Central memory CD8-positive, alpha-beta T cell (primary cell): Measurements from ENCODE around the gene PAM16.
A peak's percentile ranks its signal among the peaks of the same experiment; 100 is the strongest.

ENCODE experiments used
- ATAC-seq: fragments of 150-1000 bp; cut with Tn5 transposase; replicated peaks from 2 replicates; pipeline ENCODE4 v1.10.0; 2022; ENCODE audit warnings: mild to moderate bottlenecking, moderate FRiP score, moderate number of reproducible peaks; ENCODE audit not compliant: poor library complexity, severe bottlenecking; ENCODE audit errors: extremely low read depth
- DNase-seq, 2 donors: peaks; one replicate each; pipeline ENCODE4 v3.0.0; 2021; ENCODE audit warnings: low spot score in 2 of 2
- H3K27ac Mint-ChIP-seq: one replicate; pipeline ENCODE4 v1.8.0; 2022; ENCODE audit warnings: low read depth, mild to moderate bottlenecking, moderate library complexity, mixed read lengths
- H3K27me3 Mint-ChIP-seq: one replicate; pipeline ENCODE4 v1.8.0; 2022; ENCODE audit warnings: mixed read lengths
- H3K36me3 Mint-ChIP-seq: one replicate; pipeline ENCODE4 v1.8.0; 2022; ENCODE audit warnings: mild to moderate bottlenecking, moderate library complexity, mixed read lengths; ENCODE audit not compliant: insufficient read depth
- H3K4me1 Mint-ChIP-seq: one replicate; pipeline ENCODE4 v1.8.0; 2022; ENCODE audit warnings: mixed read lengths
- H3K4me3 Mint-ChIP-seq: one replicate; pipeline ENCODE4 v1.8.0; 2022; ENCODE audit warnings: mild to moderate bottlenecking, moderate library complexity, mixed read lengths
- H3K9me3 Mint-ChIP-seq: one replicate; pipeline ENCODE4 v1.8.0; 2022; ENCODE audit warnings: mixed read lengths

PAM16 gene

DNA sequence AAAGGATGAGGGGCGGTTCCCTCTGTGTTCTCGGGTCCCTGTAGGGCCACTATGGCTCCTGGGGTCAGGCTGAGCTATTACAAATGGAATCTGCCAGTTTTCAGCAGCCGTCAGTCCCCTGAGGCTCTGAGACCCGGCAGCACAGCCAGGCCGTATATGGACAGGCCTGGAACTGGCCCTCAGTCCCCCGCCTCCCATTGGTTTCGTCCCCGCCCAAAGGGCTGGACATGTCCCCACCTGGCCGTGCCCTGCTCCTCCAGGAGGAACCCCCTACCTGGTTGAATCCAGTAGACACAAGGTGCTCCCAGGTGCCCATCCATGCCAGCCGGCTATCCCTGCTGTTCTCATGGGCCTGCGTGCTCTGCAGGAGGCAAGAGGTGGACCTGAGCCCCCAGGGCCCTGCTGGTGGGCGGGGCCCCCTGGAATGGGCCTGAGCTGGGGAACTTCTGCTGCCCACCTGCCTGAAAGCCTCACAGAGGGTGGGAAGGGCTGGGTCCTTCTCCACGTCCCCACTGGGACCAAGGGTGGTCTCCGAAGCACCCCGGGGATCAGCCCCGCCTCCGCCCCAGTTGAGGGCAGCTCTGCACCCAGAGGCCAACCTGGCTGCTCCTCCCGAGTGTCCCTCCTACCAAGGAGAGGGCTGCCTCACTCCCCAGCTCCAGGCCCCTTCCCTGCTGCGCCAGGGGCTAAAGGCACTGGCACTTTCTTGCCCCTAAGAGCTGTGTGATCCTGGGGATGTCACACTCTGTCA, 37.3 kb upstream of the PAM16 start:
- Mint-ChIP-seq H3K4me1 (peaks cover 9% of the 10 kb centered on the region), H3K9me3 (no peaks in the 10 kb centered on the region), H3K4me3 (no peak overlapping the region), H3K27me3 (no peaks in the 10 kb centered on the region), H3K27ac (peak overlapping the region; percentile 16), H3K36me3 (peaks cover 76% of the 10 kb centered on the region)
- DNase-seq (no peak), ATAC-seq (no peak)

DNA sequence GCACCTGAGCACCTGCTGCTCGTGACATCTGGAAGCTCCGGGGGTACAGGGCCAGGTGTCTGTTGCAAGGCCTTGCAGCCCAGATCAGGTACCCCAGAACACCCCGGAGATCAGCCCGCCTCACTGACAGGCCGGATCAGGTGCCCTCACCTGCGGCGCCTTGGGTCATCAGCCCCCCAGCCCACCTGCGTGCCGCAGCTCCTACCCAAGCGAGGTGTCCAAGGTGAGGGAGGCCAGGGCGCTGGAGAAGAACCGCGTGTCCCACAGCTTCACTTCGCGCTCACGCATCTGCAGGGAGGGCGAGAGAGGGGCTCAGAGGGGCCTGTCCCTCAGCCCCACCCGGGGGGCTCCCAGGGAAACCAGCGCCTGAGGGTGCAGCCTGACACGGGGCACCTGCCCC, 36.7 kb upstream of the PAM16 start:
- Mint-ChIP-seq H3K27me3 (no peaks in the 10 kb centered on the region), H3K4me1 (peaks cover 13% of the 10 kb centered on the region), H3K27ac (no peak overlapping the region), H3K4me3 (no peak overlapping the region), H3K36me3 (peaks cover 75% of the 10 kb centered on the region), H3K9me3 (no peaks in the 10 kb centered on the region)
- no peak for ATAC-seq
- no peak for DNase-seq

DNA sequence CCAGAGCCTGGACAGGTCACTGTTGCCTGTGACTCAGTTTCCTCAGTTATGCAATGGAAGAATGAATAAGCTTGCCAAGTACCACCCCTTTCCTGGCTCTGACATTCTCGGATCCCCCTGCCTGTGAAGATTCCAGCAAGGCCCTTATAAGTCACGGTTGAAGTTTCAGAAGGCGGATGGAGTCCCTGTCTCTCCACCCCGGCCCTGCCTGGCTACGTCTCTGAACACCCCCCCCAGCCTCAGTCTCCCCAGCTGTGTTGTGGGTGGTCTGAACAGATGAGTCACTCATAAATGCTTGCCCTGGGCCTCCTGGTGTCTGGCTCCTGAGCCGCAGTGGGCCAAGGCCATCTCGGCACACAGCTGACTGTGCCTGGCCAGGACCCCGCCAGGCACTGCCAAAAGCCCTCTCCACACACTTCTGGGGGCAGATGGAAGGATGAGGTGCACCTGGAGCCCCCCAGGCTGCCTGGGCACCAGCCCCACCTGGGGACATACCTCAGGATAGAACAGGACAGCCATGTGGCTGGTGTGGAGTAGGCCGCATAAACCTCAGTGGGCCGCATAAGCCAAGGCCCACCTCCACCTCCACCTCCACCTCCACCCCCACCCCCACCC, 35.9 kb upstream of the PAM16 start:
- H3K27me3 Mint-ChIP-seq, result no peaks in the 10 kb centered on the region

GRCh38 chr16:4386451-4386805, 35.3 kb upstream of the PAM16 start:
- Mint-ChIP-seq H3K27me3 (no peaks in the 10 kb centered on the region), H3K4me1 (peaks cover 13% of the 10 kb centered on the region), H3K27ac (no peak overlapping the region), H3K9me3 (no peaks in the 10 kb centered on the region), H3K4me3 (peak overlapping the region; percentile 38), H3K36me3 (peaks cover 74% of the 10 kb centered on the region)
- ATAC-seq (no peak), DNase-seq (no peak)

More for the DNA sequence above, 35.9 kb upstream of the PAM16 start:
- peaks cover 74% of the 10 kb centered on the region for H3K36me3 Mint-ChIP-seq
- H3K9me3 Mint-ChIP-seq, result no peaks in the 10 kb centered on the region
- H3K27ac Mint-ChIP-seq, result peak overlapping the region; percentile 35
- H3K4me3 Mint-ChIP-seq, result no peak overlapping the region
- DNase-seq (no peak), ATAC-seq (no peak)
- H3K4me1 Mint-ChIP-seq, result peaks cover 13% of the 10 kb centered on the region

DNA sequence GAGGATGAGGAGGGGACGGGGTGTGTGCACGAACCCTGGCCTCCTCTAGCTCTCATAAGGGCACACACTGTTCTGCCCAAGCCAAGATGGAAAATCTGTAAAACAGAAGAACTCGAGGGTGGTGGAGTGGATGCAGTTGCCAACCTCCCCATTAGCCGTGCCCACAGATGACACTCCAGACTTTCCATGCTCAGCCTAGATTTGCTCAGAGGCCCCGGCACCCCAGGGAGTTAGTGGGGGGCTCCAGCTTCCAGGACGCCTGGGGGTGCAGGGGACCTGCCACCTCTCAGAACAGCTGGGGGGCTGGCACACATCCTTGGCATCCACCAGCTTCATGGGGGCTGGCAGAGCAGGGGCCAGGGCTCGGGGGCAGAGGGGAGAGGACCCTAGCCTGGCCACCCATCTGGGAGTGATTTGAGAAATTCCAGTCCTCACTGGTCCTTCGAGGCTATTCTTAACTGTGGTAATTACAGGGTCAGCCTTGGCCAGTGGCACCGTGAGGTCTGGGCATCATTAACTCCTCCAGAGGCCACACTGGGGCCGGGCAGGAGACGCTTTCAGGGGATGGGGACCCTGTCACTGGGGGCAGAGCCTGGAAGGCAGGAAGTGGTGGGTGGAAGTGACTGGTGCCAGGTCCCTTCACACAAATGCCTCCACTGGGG, 34.8 kb upstream of the PAM16 start:
- H3K4me3 Mint-ChIP-seq, result peak overlapping the region; percentile 38
- H3K27ac Mint-ChIP-seq, result no peak overlapping the region

GRCh38 chr16:4385066-4385788, 34.1 kb upstream of the PAM16 start:
- Mint-ChIP-seq H3K9me3 (no peaks in the 10 kb centered on the region), H3K4me1 (peaks cover 15% of the 10 kb centered on the region), H3K36me3 (peaks cover 66% of the 10 kb centered on the region), H3K4me3 (no peak overlapping the region), H3K27me3 (no peaks in the 10 kb centered on the region), H3K27ac (no peak overlapping the region)
- ATAC-seq (no peak), DNase-seq (no peak)

More for the DNA sequence above, 34.8 kb upstream of the PAM16 start:
- no peak for DNase-seq
- Mint-ChIP-seq H3K9me3 (no peaks in the 10 kb centered on the region), H3K4me1 (peaks cover 13% of the 10 kb centered on the region), H3K27me3 (no peaks in the 10 kb centered on the region), H3K36me3 (peaks cover 70% of the 10 kb centered on the region)
- ATAC-seq, result no peak

DNA sequence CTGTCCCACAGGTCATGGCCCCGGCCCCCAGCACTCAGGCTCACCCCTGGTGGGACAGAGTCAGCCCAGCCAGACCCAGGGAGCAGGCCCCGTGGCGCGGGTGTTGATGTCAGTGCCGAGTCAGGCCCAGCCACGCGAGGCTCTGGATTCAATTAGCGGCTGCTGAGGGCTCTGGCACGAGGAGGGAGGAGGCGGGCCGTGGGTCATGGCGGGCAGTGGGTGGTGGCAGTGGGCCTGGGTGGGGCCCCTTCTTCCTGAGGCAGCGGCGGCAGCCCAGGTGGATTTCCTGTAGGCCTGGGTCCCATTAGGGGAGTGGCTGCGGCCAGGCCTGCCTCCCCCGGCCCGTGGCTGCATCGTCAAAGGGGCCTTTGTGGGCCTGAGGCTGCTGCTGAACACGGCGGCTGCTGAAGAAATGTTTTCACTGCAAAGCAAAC, 33.4 kb upstream of the PAM16 start:
- Mint-ChIP-seq H3K4me1 (peaks cover 12% of the 10 kb centered on the region), H3K4me3 (no peak overlapping the region), H3K27ac (no peak overlapping the region), H3K9me3 (no peaks in the 10 kb centered on the region), H3K36me3 (peaks cover 62% of the 10 kb centered on the region), H3K27me3 (no peaks in the 10 kb centered on the region)
- DNase-seq, result no peak
- no peak for ATAC-seq

DNA sequence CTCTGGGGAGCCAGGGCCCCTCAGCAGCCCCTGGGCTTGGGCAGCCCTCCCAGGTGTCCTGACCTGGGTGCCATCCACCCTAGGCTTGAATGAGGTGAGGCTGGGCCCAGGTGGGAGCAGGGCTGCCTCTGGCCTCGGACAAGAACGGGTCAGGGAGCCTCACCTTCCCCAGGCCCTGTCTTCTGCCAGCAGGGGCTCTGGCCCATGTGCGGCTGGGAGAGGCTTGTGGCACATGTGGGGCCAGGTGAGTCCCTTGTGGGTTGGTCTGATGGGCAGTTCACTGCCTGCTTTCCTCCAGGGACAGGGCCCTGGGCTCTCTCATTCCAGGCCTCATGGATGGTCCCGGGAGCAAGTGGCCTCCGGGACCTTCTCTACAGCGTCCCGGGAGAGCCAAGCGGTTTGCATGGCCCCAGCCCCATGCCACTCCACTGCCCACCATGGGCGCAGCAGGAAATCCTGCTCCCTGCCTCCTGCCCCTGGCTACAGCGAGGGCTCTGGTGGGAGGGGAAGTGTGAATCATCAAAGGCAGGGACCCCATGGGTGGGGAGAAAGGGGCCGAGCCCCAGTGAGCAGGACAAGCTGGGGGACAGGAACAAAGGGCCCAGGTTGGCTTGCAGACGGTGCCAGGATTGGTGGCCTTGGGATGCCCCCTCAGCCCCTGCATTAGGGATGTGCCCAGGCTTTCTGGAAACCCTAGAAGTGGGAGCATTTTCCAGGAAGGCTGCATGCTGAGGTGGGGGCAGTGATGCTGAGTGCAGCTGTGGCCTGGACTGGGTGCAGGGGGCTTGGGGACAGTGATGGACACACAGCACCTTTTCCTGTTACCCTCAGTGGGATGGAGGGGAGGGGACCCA, 32.7 kb upstream of the PAM16 start:
- no peaks in the 10 kb centered on the region for H3K27me3 Mint-ChIP-seq
- H3K9me3 Mint-ChIP-seq, result no peaks in the 10 kb centered on the region
- peaks cover 66% of the 10 kb centered on the region for H3K36me3 Mint-ChIP-seq
- no peak for ATAC-seq
- H3K27ac Mint-ChIP-seq, result peak overlapping the region; percentile 73
- peaks cover 12% of the 10 kb centered on the region for H3K4me1 Mint-ChIP-seq
- DNase-seq, result no peak
- H3K4me3 Mint-ChIP-seq, result peak overlapping the region; percentile 45

- peaks cover 15% of the 10 kb centered on the region for H3K4me1 Mint-ChIP-seq
- peaks cover 64% of the 10 kb centered on the region for H3K36me3 Mint-ChIP-seq
- peak overlapping the region; percentile 45 for H3K4me3 Mint-ChIP-seq
- peak overlapping the region; percentile 73 for H3K27ac Mint-ChIP-seq
- ATAC-seq, result no peak
- no peak for DNase-seq
- no peaks in the 10 kb centered on the region for H3K9me3 Mint-ChIP-seq
- H3K27me3 Mint-ChIP-seq, result no peaks in the 10 kb centered on the region
Observed at GRCh38 chr16:4382795-4383357, 31.8 kb upstream of the PAM16 start.

GRCh38 chr16:4381935-4382794, 31.0 kb upstream of the PAM16 start:
- Mint-ChIP-seq H3K4me1 (peaks cover 18% of the 10 kb centered on the region), H3K9me3 (no peaks in the 10 kb centered on the region), H3K36me3 (peaks cover 63% of the 10 kb centered on the region), H3K4me3 (peak overlapping the region; percentile 45), H3K27ac (peak overlapping the region; percentile 73), H3K27me3 (no peaks in the 10 kb centered on the region)
- ATAC-seq (no peak), DNase-seq (no peak)
